ENCODE data around the gene RBM47. TPM values are rescaled to one million over a fixed set of nuclear protein-coding genes. Genes with fewer than 3 reads are reported as not detected.

Gene RBM47
- total RNA-seq, 4 donors from 2014 or later: 182 to 423 (median 320) TPM

GRCh38 chr4:40421839-40422708 lies 207.6 kb downstream of the RBM47 start:
- Histone ChIP-seq H3K9me3 (no peaks in the 10 kb centered on the region), H3K27ac (peak overlapping the region in 1 of 4 donors; percentile 12), H3K4me1 (peaks cover 0 to 20% (median 0%) of the 10 kb centered on the region in 4 donors), H3K36me3 (peaks cover 0 to 30% (median 0%) of the 10 kb centered on the region in 3 donors), H3K4me3 (no peak overlapping the region), H3K27me3 (no peaks in the 10 kb centered on the region)
- DNase-seq: no peak
- TF ChIP-seq CTCF (IDR thresholded peaks at IDR 0.05): no peak
- TF ChIP-seq POLR2A (IDR thresholded peaks at IDR 0.05): no peak

GRCh38 chr4:40419231-40419912 lies 210.3 kb downstream of the RBM47 start:
- H3K36me3 ChIP-seq: peaks cover 0 to 6% (median 0%) of the 10 kb centered on the region in 3 donors
- H3K9me3 ChIP-seq: no peaks in the 10 kb centered on the region
- H3K27me3 ChIP-seq: no peaks in the 10 kb centered on the region
- DNase-seq: peak in 1 of 3 donors; percentile 65
- H3K4me1 ChIP-seq: peaks cover 0 to 20% (median 0%) of the 10 kb centered on the region in 4 donors
- no peak overlapping the region for H3K4me3 ChIP-seq
- H3K27ac ChIP-seq: peak overlapping the region in 3 of 4 donors; percentile 44 to 83 (median 73)
- TF ChIP-seq POLR2A (IDR thresholded peaks at IDR 0.05) (no peak), CTCF (IDR thresholded peaks at IDR 0.05) (peak in 1 of 6 experiments; percentile 4)

- Histone ChIP-seq H3K27ac (peak overlapping the region in 3 of 4 donors; percentile 44 to 83 (median 73)), H3K4me3 (no peak overlapping the region), H3K27me3 (no peaks in the 10 kb centered on the region), H3K36me3 (peaks cover 0 to 6% (median 0%) of the 10 kb centered on the region in 3 donors), H3K4me1 (peaks cover 0 to 20% (median 0%) of the 10 kb centered on the region in 4 donors), H3K9me3 (no peaks in the 10 kb centered on the region)
- TF ChIP-seq POLR2A (IDR thresholded peaks at IDR 0.05) (no peak), CTCF (IDR thresholded peaks at IDR 0.05) (no peak)
- DNase-seq: no peak
Observed at GRCh38 chr4:40418430-40419230, 211.0 kb downstream of the RBM47 start.

- no peaks in the 10 kb centered on the region for H3K9me3 ChIP-seq
- no peak for DNase-seq
- peaks cover 0 to 20% (median 0%) of the 10 kb centered on the region in 4 donors for H3K4me1 ChIP-seq
- H3K36me3 ChIP-seq: peaks cover 0 to 6% (median 0%) of the 10 kb centered on the region in 3 donors
- H3K27ac ChIP-seq: peak overlapping the region in 2 of 4 donors; percentile 22 to 83
- no peak for TF ChIP-seq POLR2A (IDR thresholded peaks at IDR 0.05)
- TF ChIP-seq CTCF (IDR thresholded peaks at IDR 0.05): no peak
- H3K27me3 ChIP-seq: no peaks in the 10 kb centered on the region
- no peak overlapping the region for H3K4me3 ChIP-seq
Observed at GRCh38 chr4:40417941-40418340, 211.7 kb downstream of the RBM47 start.

GRCh38 chr4:40414673-40415072 lies 215.0 kb downstream of the RBM47 start:
- no peak overlapping the region for H3K27ac ChIP-seq
- H3K9me3 ChIP-seq: no peaks in the 10 kb centered on the region

More at GRCh38 chr4:40414673-40415072, 215.0 kb downstream of the RBM47 start:
- no peak for TF ChIP-seq POLR2A (IDR thresholded peaks at IDR 0.05)
- TF ChIP-seq CTCF (IDR thresholded peaks at IDR 0.05): no peak
- Histone ChIP-seq H3K4me3 (no peak overlapping the region), H3K36me3 (no peaks in the 10 kb centered on the region), H3K4me1 (peaks cover 0 to 15% (median 0%) of the 10 kb centered on the region in 4 donors), H3K27me3 (no peaks in the 10 kb centered on the region)
- no peak for DNase-seq

Measured in Peyer's patch (tissue), 4 donors.